H1 (cell line): ENCODE measurements around the gene SHANK1. TPM values are rescaled to one million over a fixed set of nuclear protein-coding genes. Genes with fewer than 3 reads are reported as not detected.

Source experiments
- CTCF ChIA-PET: fragments of 300-600 bp; sonication (Branson Sonifier 250); formaldehyde crosslinking; loops from one replicate; lab custom pipeline; 2021; ENCODE audit not compliant: partially characterized antibody; lab: Charles Lee
- POLR2A ChIA-PET: fragments of 300-600 bp; sonication (Branson Sonifier 250); formaldehyde crosslinking; loops from one replicate; lab custom pipeline; 2021; ENCODE audit warnings: inconsistent platforms; ENCODE audit not compliant: partially characterized antibody; lab: Charles Lee
- DNase-seq, 2 experiments: peaks; one replicate each; pipeline versions ENCODE4 v3.0.0 to v3.0.0-alpha.2; 2010 to 2022; ENCODE audit warnings: low spot score in 2 of 2, low read depth in 1 of 2, mixed read lengths in 1 of 2
- FAIRE-seq: peaks from 2 replicates; lab custom pipeline; 2011; peaks lifted over from hg19 to GRCh38; lab: Jason Lieb, UNC
- H2AFZ ChIP-seq: 2 replicates; pipeline ENCODE4 v1.8.1; 2012; ENCODE audit warnings: low read length, inconsistent platforms
- H2AK5ac ChIP-seq: 2 replicates; pipeline ENCODE4 v1.6.1; 2013; ENCODE audit warnings: low read depth, low read length
- H2BK120ac ChIP-seq: replicated peaks from 2 replicates; pipeline ENCODE3; 2013; ENCODE audit warnings: low read depth, low read length, inconsistent platforms
- H2BK12ac ChIP-seq: 2 replicates; pipeline ENCODE4 v1.6.1; 2013; ENCODE audit warnings: low read depth, low read length
- H2BK15ac ChIP-seq: 2 replicates; pipeline ENCODE4 v1.6.1; 2013; ENCODE audit warnings: low read length
- H2BK20ac ChIP-seq: 2 replicates; pipeline ENCODE4 v1.6.1; 2013; ENCODE audit warnings: low read length
- H2BK5ac ChIP-seq: 2 replicates; pipeline ENCODE4 v1.6.1; 2013; ENCODE audit warnings: low read depth, low read length
- H3K14ac ChIP-seq: 2 replicates; pipeline ENCODE4 v1.6.1; 2013; ENCODE audit warnings: inconsistent platforms; ENCODE audit not compliant: insufficient read length
- H3K18ac ChIP-seq: 2 replicates; pipeline ENCODE4 v1.6.1; 2013; ENCODE audit warnings: low read length; ENCODE audit errors: extremely low read depth
- H3K23ac ChIP-seq: 2 replicates; pipeline ENCODE4 v1.6.1; 2013; ENCODE audit warnings: inconsistent platforms; ENCODE audit not compliant: insufficient read length
- H3K23me2 ChIP-seq: 2 replicates; pipeline ENCODE4 v1.6.1; 2013; ENCODE audit warnings: low read depth, low read length
- H3K27ac ChIP-seq: 2 replicates; pipeline ENCODE4 v1.6.1; 2011; ENCODE audit warnings: low read depth, low read length, inconsistent platforms
- H3K27me3 ChIP-seq, 4 experiments: replicated peaks in 1 of 4; 1 replicate in 1 of 4; 2 replicates in 3 of 4; pipeline versions ENCODE4 v1.6.1 to v1.8.1; 2011 to 2013; ENCODE audit warnings: low read length in 3 of 4, mild to moderate bottlenecking in 3 of 4, inconsistent platforms in 2 of 4, mixed read lengths in 2 of 4, moderate library complexity in 1 of 4; ENCODE audit not compliant: control insufficient read depth in 3 of 4, insufficient read depth in 3 of 4; ENCODE audit errors: extremely low read depth in 1 of 4
- H3K36me3 ChIP-seq, 4 experiments: 2 replicates each; pipeline versions ENCODE4 v1.6.1 to v1.8.1; 2011 to 2013; ENCODE audit warnings: mild to moderate bottlenecking in 4 of 4, low read length in 3 of 4, moderate library complexity in 2 of 4, control low read depth in 1 of 4, inconsistent platforms in 1 of 4; ENCODE audit not compliant: insufficient read depth in 4 of 4, control insufficient read depth in 2 of 4
- H3K4ac ChIP-seq: replicated peaks from 2 replicates; pipeline ENCODE3; 2013; ENCODE audit warnings: low read length, low read depth, mixed read lengths, inconsistent platforms; ENCODE audit not compliant: insufficient read length
- H3K4me1 ChIP-seq, 4 experiments: replicated peaks in 1 of 4; 1 replicate in 1 of 4; 2 replicates in 3 of 4; pipeline versions ENCODE4 v1.6.1 to v1.8.1; 2011 to 2013; ENCODE audit warnings: low read length in 3 of 4, inconsistent platforms in 2 of 4, mixed read lengths in 1 of 4; ENCODE audit not compliant: insufficient read depth in 4 of 4, control insufficient read depth in 3 of 4
- H3K4me2 ChIP-seq, 2 experiments: 2 replicates each; pipeline versions ENCODE4 v1.6.1 to v1.8.1; 2011 to 2013; ENCODE audit warnings: low read depth in 2 of 2, low read length in 2 of 2, control low read depth in 1 of 2, inconsistent platforms in 1 of 2, mild to moderate bottlenecking in 1 of 2; ENCODE audit not compliant: insufficient read depth in 1 of 2
- H3K4me3 ChIP-seq, 4 experiments: fragments of 200-600, 300-600 bp in 1 of 4; sonication (generic), shearing (Covaris generic), sonication (Bioruptor Twin) in 1 of 4; 2 replicates each; pipeline versions ENCODE4 v1.5.1 to v1.8.1; 2011 to 2016; ENCODE audit warnings: low read length in 4 of 4, low read depth in 3 of 4, control low read depth in 2 of 4, inconsistent platforms in 2 of 4, mild to moderate bottlenecking in 2 of 4, mixed read lengths in 1 of 4, moderate library complexity in 1 of 4; ENCODE audit not compliant: insufficient read depth in 2 of 4; ENCODE audit errors: extremely low read depth in 1 of 4
- H3K56ac ChIP-seq: replicated peaks from 2 replicates; pipeline ENCODE3; 2013; ENCODE audit warnings: low read depth, mild to moderate bottlenecking, mixed read lengths, low read length, inconsistent platforms; ENCODE audit not compliant: insufficient read length
- H3K79me1 ChIP-seq: 2 replicates; pipeline ENCODE4 v1.6.1; 2013; ENCODE audit warnings: low read depth, low read length, control low read depth
- H3K79me2 ChIP-seq, 2 experiments: 2 replicates each; pipeline versions ENCODE4 v1.6.1 to v1.8.1; 2012 to 2013; ENCODE audit warnings: low read length in 2 of 2, mild to moderate bottlenecking in 2 of 2, inconsistent platforms in 1 of 2; ENCODE audit not compliant: insufficient read depth in 2 of 2, control insufficient read depth in 1 of 2
- H3K9ac ChIP-seq, 4 experiments: replicated peaks in 1 of 4; 1 replicate in 1 of 4; 2 replicates in 3 of 4; pipeline versions ENCODE4 v1.6.1 to v1.8.1; 2011 to 2013; ENCODE audit warnings: low read depth in 3 of 4, low read length in 3 of 4, control low read depth in 2 of 4, mild to moderate bottlenecking in 2 of 4, moderate library complexity in 2 of 4, inconsistent platforms in 1 of 4; ENCODE audit errors: extremely low read depth in 1 of 4
- H3K9me3 ChIP-seq, 2 experiments: 2 replicates each; pipeline versions ENCODE4 v1.6.1 to v1.8.1; 2012 to 2013; ENCODE audit warnings: mild to moderate bottlenecking in 2 of 2, moderate library complexity in 2 of 2, control low read depth in 1 of 2, inconsistent platforms in 1 of 2, low read depth in 1 of 2, low read length in 1 of 2, mixed read lengths in 1 of 2; ENCODE audit not compliant: insufficient read depth in 2 of 2
- H4K20me1 ChIP-seq, 2 experiments: replicated peaks in 1 of 2; 2 replicates each; pipeline versions ENCODE3 to v1.8.1; 2011 to 2013; ENCODE audit warnings: inconsistent platforms in 2 of 2, low read length in 2 of 2, mild to moderate bottlenecking in 1 of 2; ENCODE audit not compliant: insufficient read depth in 2 of 2, control insufficient read depth in 1 of 2
- H4K5ac ChIP-seq: 2 replicates; pipeline ENCODE4 v1.6.1; 2013; ENCODE audit warnings: low read length, low read depth, mixed read lengths, inconsistent platforms; ENCODE audit not compliant: insufficient read length
- H4K8ac ChIP-seq: 2 replicates; pipeline ENCODE4 v1.8.0; 2013; ENCODE audit warnings: mild to moderate bottlenecking, moderate library complexity, low read length, inconsistent platforms; ENCODE audit not compliant: insufficient read depth; ENCODE audit errors: extremely low read depth
- H4K91ac ChIP-seq: replicated peaks from 2 replicates; pipeline ENCODE3; 2013; ENCODE audit warnings: low read length, mixed read lengths, inconsistent platforms; ENCODE audit not compliant: insufficient read length
- ATF3 ChIP-seq: IDR thresholded peaks from 2 replicates; pipeline ENCODE4 v1.6.1; 2011; ENCODE audit warnings: low read depth, mild to moderate bottlenecking, low read length; ENCODE audit not compliant: insufficient read depth
- E2F6 ChIP-seq: IDR thresholded peaks from 2 replicates; pipeline ENCODE4 v1.6.1; 2012; ENCODE audit warnings: inconsistent platforms
- HDAC6 ChIP-seq: IDR thresholded peaks from one replicate; pipeline ENCODE4 v1.7.1; 2012; ENCODE audit warnings: low read depth, mild to moderate bottlenecking, inconsistent platforms, low read length, moderate library complexity
- JUN ChIP-seq: IDR thresholded peaks from 2 replicates; pipeline ENCODE4 v1.6.1; 2011; ENCODE audit warnings: low read depth, mild to moderate bottlenecking, improper control_type of control experiment, low read length
- JUND ChIP-seq: IDR thresholded peaks from 2 replicates; pipeline ENCODE4 v1.6.1; 2011; ENCODE audit warnings: mild to moderate bottlenecking, improper control_type of control experiment, low read length
- KDM4A ChIP-seq: IDR thresholded peaks from one replicate; pipeline ENCODE4 v1.7.1; 2012; ENCODE audit warnings: low read depth, mild to moderate bottlenecking, moderate library complexity, low read length, inconsistent platforms; ENCODE audit not compliant: severe bottlenecking
- RAD21 ChIP-seq, 2 experiments: IDR thresholded peaks in 1 of 2; conservative IDR thresholded peaks in 1 of 2; 2 replicates each; pipeline ENCODE4 v1.6.1; 2011; ENCODE audit warnings: low read depth in 2 of 2, low read length in 2 of 2, improper control_type of control experiment in 1 of 2, inconsistent platforms in 1 of 2, mild to moderate bottlenecking in 1 of 2, moderate library complexity in 1 of 2
- RFX5 ChIP-seq: IDR thresholded peaks from 2 replicates; pipeline ENCODE4 v1.6.1; 2011; ENCODE audit warnings: low read depth, low read length, improper control_type of control experiment, borderline replicate concordance
- SP2 ChIP-seq: IDR thresholded peaks from 2 replicates; pipeline ENCODE4 v1.6.1; 2012; ENCODE audit warnings: mild to moderate bottlenecking, low read length, inconsistent platforms
- SUZ12 ChIP-seq: fragments of 200-600 bp; sonication (generic); IDR thresholded peaks from 2 replicates; pipeline ENCODE4 v1.6.1; 2012; ENCODE audit warnings: mild to moderate bottlenecking, inconsistent platforms, low read length, moderate library complexity, mixed read lengths
- WGBS, 2 experiments: shearing (Covaris generic) in 1 of 2; methylation state at CpG; one replicate each; pipeline versions ENCODE4 v1.1.6 to v1.1.7; 2013 to 2015; ENCODE audit warnings: low lambda C conversion rate in 2 of 2, mixed read lengths in 2 of 2, inconsistent platforms in 1 of 2, low coverage in 1 of 2, missing lambda C conversion rate in 1 of 2; ENCODE audit not compliant: insufficient replicate concordance in 2 of 2, insufficient coverage in 1 of 2, insufficient read length in 1 of 2; ENCODE audit errors: extremely low coverage in 1 of 2, missing lambda C conversion rate in 1 of 2; 5-methylcytosine and 5-hydroxymethylcytosine counted together
- polyA plus RNA-seq, 7 experiments: library from polyadenylated mRNA; depleted of rRNA in 3 of 7; stranded (reverse) in 5 of 7; unstranded in 2 of 7; fragments of >200 nt in 5 of 7; fragments of 200-250 nt in 2 of 7; gene quantifications; 1 replicate in 5 of 7; 2 replicates in 1 of 7; 4 replicates in 1 of 7; pipeline versions ENCODE4 v1.2.1 to v1.2.3, GENCODE V29; 2011 to 2013; ENCODE audit warnings: missing spikeins in 2 of 7, mixed read lengths in 2 of 7
- total RNA-seq: library from RNA; stranded (reverse); fragmentation: NEBNext Ultra II Directional; extraction: Animal tissue kit (Norgen Biotek cat#: 25700); gene quantifications from 2 replicates; pipeline ENCODE4 v1.2.1, GENCODE V29; 2021

Gene SHANK1
- total and polyA plus RNA-seq, 2 of the 8 experiments (the other 6 are each of a cell fraction or from before 2014, with no cell fraction given) = 1.1 to 3.7 TPM

- ChIA-PET POLR2A (interaction anchor here (0.6 to 1.6 kb wide), 5 partner anchors 11 to 365 kb away, joined by 3 read pairs; no protein-coding TSS in a partner anchor), CTCF (interaction anchor here (1.1 to 2.0 kb wide), 5 partner anchors 9 to 180 kb away, joined by 3 to 7 read pairs (median 5); no protein-coding TSS in a partner anchor)
- Histone ChIP-seq H3K27ac (no peak overlapping the region), H3K56ac (no peak overlapping the region), H3K23me2 (peaks cover 1% of the 10 kb centered on the region; the same call in 1 of the 2 replicates), H3K18ac (no peak overlapping the region), H3K4me3 (no peak overlapping the region), H2BK20ac (no peak overlapping the region), H3K4ac (no peak overlapping the region), H2AK5ac (no peak overlapping the region), H3K27me3 (peaks cover 27 to 40% (median 35%) of the 10 kb centered on the region in 4 experiments), H3K14ac (no peak overlapping the region), H4K5ac (no peak overlapping the region), H4K91ac (no peak overlapping the region), H3K79me2 (no peaks in the 10 kb centered on the region), H2BK120ac (no peak overlapping the region), H3K4me2 (peak overlapping the region; percentile 40 to 49; a peak in 2 of 4 replicates), H2AFZ (no peak overlapping the region), H2BK12ac (no peak overlapping the region), H2BK15ac (no peak overlapping the region), H3K23ac (no peak overlapping the region), H3K9me3 (0 out of 4 replicates have a peak, but pooled peaks cover 0 to 5% of the 10 kb centered on the region in 2 experiments), H3K36me3 (no peaks in the 10 kb centered on the region; a peak in 1 of 8 replicates), H3K4me1 (peaks cover 0 to 5% (median 3%) of the 10 kb centered on the region in 4 experiments; a peak in 5 of 7 replicates), H4K20me1 (peaks cover 0 to 9% of the 10 kb centered on the region in 2 experiments), H2BK5ac (no peak overlapping the region), H3K9ac (no peak overlapping the region), H3K79me1 (no peaks in the 10 kb centered on the region), H4K8ac (peak overlapping the region; percentile 51; the same call in 1 of the 2 replicates)
- no peak for FAIRE-seq
- DNase-seq = peak in 1 of 2 experiments; percentile 65
- 80% methylated on average over 18 of the region's 47 CpGs; no CpG with 5 or more reads in 1 of the 2 experiments for WGBS, 2 experiments
- TF ChIP-seq ATF3 = no peak
- no peak for TF ChIP-seq HDAC6
- no peak for TF ChIP-seq RAD21 (IDR thresholded peaks at IDR 0.05 in 1 of 2, conservative IDR thresholded peaks at IDR 0.05 in 1 of 2; ENCODE audit: low read depth in 2 of 2, low read length in 2 of 2)
- no peak for TF ChIP-seq RFX5
- TF ChIP-seq KDM4A = no peak
- no peak for TF ChIP-seq SUZ12
- no peak for TF ChIP-seq E2F6
- TF ChIP-seq SP2 = no peak
- TF ChIP-seq JUN = no peak
- no peak for TF ChIP-seq JUND
These were observed 53.0 kb downstream of the SHANK1 start for GRCh38 chr19:50666346-50667176.
